Testis (tissue), 2 donors: ENCODE measurements around the gene DSP.

Experiments
- CTCF ChIP-seq, 3 experiments: fragments of 450-650 bp in 2 of 3; fragments of 200-600 bp in 1 of 3; sonication (generic) in 1 of 3; IDR thresholded peaks; one replicate each; pipeline ENCODE4 v1.5.1; 2016 to 2019; ENCODE audit warnings: antibody characterized with exemption in 3 of 3, mild to moderate bottlenecking in 2 of 3, moderate library complexity in 1 of 3
- POLR2A ChIP-seq: fragments of 450-650 bp; IDR thresholded peaks from one replicate; pipeline ENCODE4 v1.6.1; 2017; ENCODE audit warnings: antibody characterized with exemption, mild to moderate bottlenecking, moderate library complexity

- no peak for TF ChIP-seq CTCF (IDR thresholded peaks at IDR 0.05)
- TF ChIP-seq POLR2A = no peak
Observed at GRCh38 chr6:7572213-7572943, 30.9 kb downstream of the DSP start.
